HL-60 (cell line): ENCODE results near the gene MFN2.

Experiments
- CTCF ChIP-seq: IDR thresholded peaks from one replicate; pipeline ENCODE4 v1.5.1; 2011; ENCODE audit warnings: low read length, control low read depth, inconsistent platforms; ENCODE audit not compliant: insufficient read depth
- GABPA ChIP-seq: IDR thresholded peaks from 2 replicates; pipeline ENCODE4 v1.6.1; 2012; ENCODE audit warnings: low read depth
- POLR2AphosphoS5 ChIP-seq: IDR thresholded peaks from 2 replicates; pipeline ENCODE4 v1.6.1; 2012; ENCODE audit warnings: low read depth
- REST ChIP-seq: IDR thresholded peaks from 2 replicates; pipeline ENCODE4 v1.6.1; 2012; ENCODE audit warnings: low read depth; ENCODE audit not compliant: insufficient replicate concordance
- SPI1 ChIP-seq: IDR thresholded peaks from 2 replicates; pipeline ENCODE4 v1.6.1; 2012; ENCODE audit warnings: low read depth, mild to moderate bottlenecking, borderline replicate concordance

- TF ChIP-seq CTCF (no peak), REST (no peak), POLR2AphosphoS5 (no peak), SPI1 (no peak), GABPA (no peak)
These were observed 35.9 kb downstream of the MFN2 start for GRCh38 chr1:12016182-12016581.
